Neural cell (in vitro differentiated cells): ENCODE measurements around the gene WASHC3. TPM values are rescaled to one million over a fixed set of nuclear protein-coding genes. Genes with fewer than 3 reads are reported as not detected.

Source experiments
- H2AFZ ChIP-seq: fragments of 200-600, 300-800 bp; sonication (generic), shearing (Covaris generic); 2 replicates; pipeline ENCODE4 v1.6.0; 2014; ENCODE audit warnings: low read depth, mild to moderate bottlenecking, antibody characterized with exemption, low read length, moderate library complexity
- H3F3A ChIP-seq: fragments of 200-600 bp; shearing (Covaris generic); 2 replicates; pipeline ENCODE4 v1.6.1; 2016; ENCODE audit warnings: mild to moderate bottlenecking, moderate library complexity, mixed read lengths, antibody characterized with exemption, low read length; ENCODE audit not compliant: insufficient read depth, poor library complexity, severe bottlenecking
- H3K27ac ChIP-seq: fragments of 200-600, 300-800 bp; sonication (generic), shearing (Covaris generic); 2 replicates; pipeline ENCODE4 v1.5.1; 2014; ENCODE audit warnings: mild to moderate bottlenecking, low read length, moderate library complexity
- H3K27me3 ChIP-seq: fragments of 300-800, 200-600 bp; sonication (generic), shearing (Covaris generic); 2 replicates; pipeline ENCODE4 v1.6.0; 2014; ENCODE audit warnings: mild to moderate bottlenecking, low read depth, low read length, moderate library complexity; ENCODE audit not compliant: insufficient read depth
- H3K36me3 ChIP-seq: fragments of 300-800, 200-600 bp; sonication (generic), shearing (Covaris generic); 2 replicates; pipeline ENCODE4 v1.5.1; 2014; ENCODE audit warnings: mild to moderate bottlenecking, antibody characterized with exemption, low read length, moderate library complexity; ENCODE audit not compliant: insufficient read depth
- H3K4me2 ChIP-seq: fragments of 300-800, 200-600 bp; sonication (generic), shearing (Covaris generic); 2 replicates; pipeline ENCODE4 v1.6.0; 2014; ENCODE audit warnings: mild to moderate bottlenecking, low read length
- H3K4me3 ChIP-seq: fragments of 300-800, 200-600 bp; sonication (generic), shearing (Covaris generic); 2 replicates; pipeline ENCODE4 v1.5.1; 2014; ENCODE audit warnings: mild to moderate bottlenecking, low read length, moderate library complexity
- H3K79me2 ChIP-seq: fragments of 200-600 bp; shearing (Covaris generic); replicated peaks from 2 replicates; pipeline ENCODE4 v1.6.0; 2014; ENCODE audit warnings: mild to moderate bottlenecking, low read length, moderate library complexity; ENCODE audit not compliant: insufficient read depth
- H3K9ac ChIP-seq: fragments of 300-800, 200-600 bp; sonication (generic), shearing (Covaris generic); 2 replicates; pipeline ENCODE4 v1.6.1; 2016; ENCODE audit warnings: mild to moderate bottlenecking, low read length, mixed read lengths
- H3K9me2 ChIP-seq: fragments of 200-600 bp; shearing (Covaris generic); 2 replicates; pipeline ENCODE4 v1.6.1; 2016; ENCODE audit warnings: mild to moderate bottlenecking, low read length, mixed read lengths; ENCODE audit not compliant: insufficient read depth
- H3K9me3 ChIP-seq: fragments of 200-600, 300-800 bp; sonication (generic), shearing (Covaris generic); 2 replicates; pipeline ENCODE4 v1.6.1; 2016; ENCODE audit warnings: mild to moderate bottlenecking, mixed run types, low read length, moderate library complexity, mixed read lengths
- H4K20me1 ChIP-seq: fragments of 200-600 bp; shearing (Covaris generic); 2 replicates; pipeline ENCODE4 v1.6.1; 2016; ENCODE audit warnings: mild to moderate bottlenecking, mixed run types; ENCODE audit not compliant: insufficient read depth
- CTCF ChIP-seq: fragments of 450-650 bp; IDR thresholded peaks from 2 replicates; pipeline ENCODE4 v1.5.1; 2014; ENCODE audit warnings: antibody characterized with exemption, mild to moderate bottlenecking, moderate library complexity; ENCODE audit not compliant: poor library complexity, severe bottlenecking
- EP300 ChIP-seq: fragments of 450-650 bp; conservative IDR thresholded peaks from 2 replicates; pipeline ENCODE4 v1.6.1; 2014; ENCODE audit warnings: antibody characterized with exemption, mild to moderate bottlenecking, moderate library complexity; ENCODE audit not compliant: poor library complexity, severe bottlenecking
- EZH2 ChIP-seq: fragments of 200-600, 300-800 bp; shearing (Covaris generic), sonication (generic); IDR thresholded peaks from 2 replicates; pipeline ENCODE4 v1.6.1; 2014; ENCODE audit warnings: antibody characterized with exemption, low read length, borderline replicate concordance, mild to moderate bottlenecking; ENCODE audit not compliant: insufficient read depth, poor library complexity, severe bottlenecking
- MXI1 ChIP-seq: fragments of 450-650 bp; conservative IDR thresholded peaks from 2 replicates; pipeline ENCODE4 v1.6.1; 2014; ENCODE audit warnings: antibody characterized with exemption, mild to moderate bottlenecking; ENCODE audit not compliant: poor library complexity, severe bottlenecking
- POLR2AphosphoS5 ChIP-seq: IDR thresholded peaks from 2 replicates; pipeline ENCODE4 v1.6.1; 2012
- RAD21 ChIP-seq: fragments of 450-650 bp; conservative IDR thresholded peaks from 2 replicates; pipeline ENCODE4 v1.6.1; 2014; ENCODE audit warnings: antibody characterized with exemption, mild to moderate bottlenecking, moderate library complexity
- REST ChIP-seq: IDR thresholded peaks from 2 replicates; pipeline ENCODE4 v1.6.1; 2012; ENCODE audit warnings: borderline replicate concordance
- SMC3 ChIP-seq: fragments of 450-650 bp; conservative IDR thresholded peaks from 2 replicates; pipeline ENCODE4 v1.6.1; 2014; ENCODE audit warnings: antibody characterized with exemption, mild to moderate bottlenecking, moderate library complexity; ENCODE audit not compliant: poor library complexity
- TAF1 ChIP-seq: IDR thresholded peaks from 2 replicates; pipeline ENCODE4 v1.6.1; 2012; ENCODE audit warnings: low read depth
- polyA plus RNA-seq: library from polyadenylated mRNA; depleted of rRNA; stranded (reverse); fragments of >200 nt; gene quantifications from 2 replicates; pipeline ENCODE4 v1.2.3, GENCODE V29; 2014

WASHC3 gene
- polyA plus RNA-seq, 1 donor from 2014 or later, result 65.9 TPM

- Histone ChIP-seq H3K36me3 (no peaks in the 10 kb centered on the region), H4K20me1 (no peaks in the 10 kb centered on the region), H3K79me2 (no peaks in the 10 kb centered on the region), H3K9me3 (no peaks in the 10 kb centered on the region), H3F3A (no peaks in the 10 kb centered on the region), H3K4me3 (no peak overlapping the region), H2AFZ (no peak overlapping the region), H3K9ac (no peak overlapping the region), H3K27me3 (no peaks in the 10 kb centered on the region), H3K9me2 (no peaks in the 10 kb centered on the region), H3K27ac (no peak overlapping the region), H3K4me2 (no peak overlapping the region)
- TF ChIP-seq POLR2AphosphoS5, result no peak
- TF ChIP-seq EZH2, result no peak
- TF ChIP-seq SMC3, result no peak
- no peak for TF ChIP-seq MXI1
- no peak for TF ChIP-seq TAF1
Observed at GRCh38 chr12:102052192-102053061, 9.4 kb downstream of the WASHC3 start.

- H3F3A ChIP-seq, result no peaks in the 10 kb centered on the region
- no peak overlapping the region for H3K9ac ChIP-seq
- no peaks in the 10 kb centered on the region for H3K27me3 ChIP-seq
- no peaks in the 10 kb centered on the region for H4K20me1 ChIP-seq
- H3K79me2 ChIP-seq, result no peaks in the 10 kb centered on the region
- H3K9me2 ChIP-seq, result no peaks in the 10 kb centered on the region
- H3K36me3 ChIP-seq, result no peaks in the 10 kb centered on the region
- no peak overlapping the region for H3K4me2 ChIP-seq
- no peak overlapping the region for H2AFZ ChIP-seq
- TF ChIP-seq MXI1 (no peak), RAD21 (no peak), CTCF (no peak), EP300 (no peak), TAF1 (no peak), REST (no peak), POLR2AphosphoS5 (no peak), SMC3 (no peak), EZH2 (no peak)
- no peak overlapping the region for H3K27ac ChIP-seq
- H3K4me3 ChIP-seq, result no peak overlapping the region
- H3K9me3 ChIP-seq, result no peaks in the 10 kb centered on the region
Observed at GRCh38 chr12:102051431-102051965, 10.3 kb downstream of the WASHC3 start.
